Activated CD8-positive, alpha-beta T cell treated with anti-CD3 and anti-CD28 coated beads for 36 hours (primary cell): Measurements from ENCODE around the gene ME3. TPM values are rescaled to one million over a fixed set of nuclear protein-coding genes. Genes with fewer than 3 reads are reported as not detected.
"Not testable (repeated sequence)": the region's sequence is repeated elsewhere in the genome, so short reads cannot be mapped to it uniquely, and the experiment has no call there.

Experiments
- ATAC-seq: fragments of 200-7000 bp; cut with Tn5 transposase; one replicate; pipeline ENCODE4 v1.10.0; 2021; ENCODE audit warnings: mild to moderate bottlenecking, moderate library complexity
- CTCF ChIA-PET: fragments of 350-600 bp; sonication (Branson Sonifier 250); formaldehyde crosslinking; loops from one replicate; lab custom pipeline; 2021; ENCODE audit warnings: antibody characterized with exemption; lab: Charles Lee
- POLR2A ChIA-PET: fragments of 350-600 bp; sonication (Branson Sonifier 250); formaldehyde crosslinking; loops from one replicate; lab custom pipeline; 2021; ENCODE audit warnings: antibody characterized with exemption; lab: Charles Lee
- DNase-seq: peaks from one replicate; pipeline ENCODE4 v3.0.0-alpha.2; 2020
- H3K27ac Mint-ChIP-seq: one replicate; pipeline ENCODE4 v1.8.0; 2021; ENCODE audit warnings: mild to moderate bottlenecking, mixed read lengths
- H3K27me3 Mint-ChIP-seq: one replicate; pipeline ENCODE4 v1.8.0; 2021; ENCODE audit warnings: mixed read lengths
- H3K36me3 Mint-ChIP-seq: one replicate; pipeline ENCODE4 v1.8.0; 2021; ENCODE audit warnings: low read depth, mixed read lengths
- H3K4me1 Mint-ChIP-seq: one replicate; pipeline ENCODE4 v1.8.0; 2021; ENCODE audit warnings: low read depth, mixed read lengths
- H3K4me3 Mint-ChIP-seq: one replicate; pipeline ENCODE4 v1.8.0; 2021; ENCODE audit warnings: mild to moderate bottlenecking, moderate library complexity, mixed read lengths
- H3K9me3 Mint-ChIP-seq: one replicate; pipeline ENCODE4 v1.8.0; 2021; ENCODE audit warnings: mixed read lengths
- intact Hi-C: fragments of 100-400 bp; cut with micrococcal nuclease; formaldehyde crosslinking; loops from one replicate; pipeline ENCODE4 v1.10.0; 2022
- total RNA-seq, 2 experiments: library from RNA; stranded (reverse); gene quantifications; one replicate each; pipeline ENCODE4 v1.2.3, GENCODE V29; 2021
- TF ChIP-seq, protein P1 (sequence below): fragments of 200-600 bp; IDR thresholded peaks from one replicate; pipeline ENCODE4 v1.8.0; 2022; ENCODE audit warnings: antibody characterized with exemption, mild to moderate bottlenecking

Gene ME3
- total RNA-seq, 2 experiments from 2014 or later: 5.0 to 6.2 TPM

- Mint-ChIP-seq H3K9me3 (no peaks in the 10 kb centered on the region), H3K4me3 (no peak overlapping the region), H3K27ac (no peak overlapping the region), H3K36me3 (no peaks in the 10 kb centered on the region), H3K27me3 (peaks cover 2% of the 10 kb centered on the region), H3K4me1 (no peaks in the 10 kb centered on the region)
- ATAC-seq: no peak
- CTCF ChIA-PET: no interaction called here
- intact Hi-C loops: no loop called here
- no peak for DNase-seq
- POLR2A ChIA-PET: interaction anchor here (0.7 kb wide), 1 partner anchor 74 kb away, joined by 3 read pairs; no protein-coding TSS in a partner anchor
- TF ChIP-seq, protein P1, sequence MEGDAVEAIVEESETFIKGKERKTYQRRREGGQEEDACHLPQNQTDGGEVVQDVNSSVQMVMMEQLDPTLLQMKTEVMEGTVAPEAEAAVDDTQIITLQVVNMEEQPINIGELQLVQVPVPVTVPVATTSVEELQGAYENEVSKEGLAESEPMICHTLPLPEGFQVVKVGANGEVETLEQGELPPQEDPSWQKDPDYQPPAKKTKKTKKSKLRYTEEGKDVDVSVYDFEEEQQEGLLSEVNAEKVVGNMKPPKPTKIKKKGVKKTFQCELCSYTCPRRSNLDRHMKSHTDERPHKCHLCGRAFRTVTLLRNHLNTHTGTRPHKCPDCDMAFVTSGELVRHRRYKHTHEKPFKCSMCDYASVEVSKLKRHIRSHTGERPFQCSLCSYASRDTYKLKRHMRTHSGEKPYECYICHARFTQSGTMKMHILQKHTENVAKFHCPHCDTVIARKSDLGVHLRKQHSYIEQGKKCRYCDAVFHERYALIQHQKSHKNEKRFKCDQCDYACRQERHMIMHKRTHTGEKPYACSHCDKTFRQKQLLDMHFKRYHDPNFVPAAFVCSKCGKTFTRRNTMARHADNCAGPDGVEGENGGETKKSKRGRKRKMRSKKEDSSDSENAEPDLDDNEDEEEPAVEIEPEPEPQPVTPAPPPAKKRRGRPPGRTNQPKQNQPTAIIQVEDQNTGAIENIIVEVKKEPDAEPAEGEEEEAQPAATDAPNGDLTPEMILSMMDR: no peak
Measured at GRCh38 chr11:86537541-86538222, 134.7 kb downstream of the ME3 start.

- TF ChIP-seq, protein P1: no peak
- DNase-seq (no peak), ATAC-seq (no peak)
- Mint-ChIP-seq H3K9me3 (no peaks in the 10 kb centered on the region), H3K4me3 (no peak overlapping the region), H3K27me3 (peaks cover 2% of the 10 kb centered on the region), H3K4me1 (no peaks in the 10 kb centered on the region), H3K36me3 (no peaks in the 10 kb centered on the region), H3K27ac (no peak overlapping the region)
- POLR2A ChIA-PET: no interaction called here
- intact Hi-C loops: no loop called here
- CTCF ChIA-PET: no interaction called here
Measured at GRCh38 chr11:86535773-86536172, 136.6 kb downstream of the ME3 start.

GRCh38 chr11:86524620-86525352 is 147.6 kb downstream of the ME3 start:
- CTCF ChIA-PET: interaction anchor here (1.1 kb wide), 1 partner anchor 83 kb away, joined by 3 read pairs; no protein-coding TSS in a partner anchor
- peaks cover 6% of the 10 kb centered on the region for H3K36me3 Mint-ChIP-seq
- intact Hi-C loops: no loop called here

DNA sequence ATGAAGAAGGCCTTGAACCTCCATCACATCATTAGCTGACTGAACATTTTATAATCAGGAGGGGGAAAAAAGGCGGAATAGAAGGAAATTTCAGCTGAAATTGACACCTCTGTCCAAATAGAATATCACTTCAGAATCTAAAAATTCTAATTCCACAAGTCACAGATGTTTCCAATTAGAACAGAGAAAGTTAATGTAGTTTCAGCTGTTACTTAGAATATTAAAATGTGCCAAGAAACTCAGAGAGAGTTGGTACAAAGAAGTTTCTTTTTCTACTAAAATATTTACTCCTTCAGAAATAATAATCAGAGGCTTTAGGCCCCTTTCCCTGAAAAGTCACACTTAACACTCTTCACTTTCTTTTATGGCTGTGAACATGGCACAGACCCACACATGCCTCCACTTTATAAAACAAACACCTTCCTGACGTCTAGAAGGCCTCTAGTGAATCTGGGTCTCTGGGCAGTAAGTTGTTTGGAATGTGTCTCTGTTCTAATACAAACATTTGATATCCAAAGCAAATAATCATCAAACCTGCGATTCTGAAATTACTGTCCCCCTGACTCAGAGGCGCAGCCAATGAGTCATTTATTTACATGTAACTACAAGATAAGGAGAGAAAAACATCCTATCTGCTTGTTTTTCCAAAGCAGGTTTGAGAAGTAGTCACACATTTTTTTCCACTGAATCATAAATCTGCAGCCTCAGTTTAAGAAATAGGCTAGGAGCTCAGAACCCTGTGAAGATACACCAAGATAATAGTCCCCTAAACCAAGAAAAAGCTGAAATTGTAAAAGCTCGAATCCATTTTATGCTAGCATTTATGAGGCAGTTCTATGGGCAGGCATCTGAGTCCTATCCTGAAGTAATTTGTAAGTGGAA is 148.4 kb downstream of the ME3 start:
- ATAC-seq (no peak), DNase-seq (no peak)
- no peak overlapping the region for H3K27ac Mint-ChIP-seq
- TF ChIP-seq, protein P1: no peak
- H3K27me3 Mint-ChIP-seq: peaks cover 5% of the 10 kb centered on the region
- H3K4me3 Mint-ChIP-seq: no peak overlapping the region
- H3K4me1 Mint-ChIP-seq: no peaks in the 10 kb centered on the region
- intact Hi-C loops: no loop called here
- H3K9me3 Mint-ChIP-seq: peaks cover 10% of the 10 kb centered on the region
- ChIA-PET POLR2A (no interaction called here), CTCF (interaction anchor here (1.1 kb wide), 1 partner anchor 84 kb away, joined by 3 read pairs; no protein-coding TSS in a partner anchor)
- peaks cover 6% of the 10 kb centered on the region for H3K36me3 Mint-ChIP-seq

More at GRCh38 chr11:86524620-86525352, 147.6 kb downstream of the ME3 start:
- DNase-seq (no peak), ATAC-seq (no peak)
- Mint-ChIP-seq H3K9me3 (peaks cover 11% of the 10 kb centered on the region), H3K4me3 (no peak overlapping the region), H3K27me3 (peaks cover 5% of the 10 kb centered on the region), H3K4me1 (no peaks in the 10 kb centered on the region), H3K27ac (no peak overlapping the region)
- POLR2A ChIA-PET: no interaction called here
- TF ChIP-seq, protein P1: no peak

- POLR2A ChIA-PET, H3K4me1 Mint-ChIP-seq, H3K4me3 Mint-ChIP-seq, H3K9me3 Mint-ChIP-seq, DNase-seq, intact Hi-C loops, H3K36me3 Mint-ChIP-seq, ATAC-seq, H3K27me3 Mint-ChIP-seq, H3K27ac Mint-ChIP-seq, CTCF ChIA-PET: not testable (repeated sequence)
Measured at GRCh38 chr11:86522512-86522911, 149.9 kb downstream of the ME3 start.
